Cardiac fibroblast (primary cell): Measurements from ENCODE around the gene SLC12A3.

Experiments used
- DNase-seq, 2 donors: peaks; one replicate each; pipeline versions ENCODE4 v3.0.0 to v3.0.0-alpha.2; 2010; ENCODE audit warnings: low read depth in 2 of 2
- H3K4me3 ChIP-seq, 2 donors: replicated peaks in 1 of 2; 1 replicate in 1 of 2; 2 replicates in 1 of 2; pipeline ENCODE4 v1.5.1; 2011; ENCODE audit warnings: low read depth in 2 of 2, low read length in 2 of 2, mild to moderate bottlenecking in 2 of 2, moderate library complexity in 1 of 2
- TF ChIP-seq, protein P1 (sequence below): IDR thresholded peaks from one replicate; pipeline ENCODE4 v1.5.1; 2011; ENCODE audit warnings: low read depth, mild to moderate bottlenecking, low read length, inconsistent platforms

SLC12A3 gene

GRCh38 chr16:56860226-56861020 is 4.6 kb upstream of the SLC12A3 start:
- H3K4me3 ChIP-seq = no peak overlapping the region
- DNase-seq = no peak
- TF ChIP-seq, protein P1, sequence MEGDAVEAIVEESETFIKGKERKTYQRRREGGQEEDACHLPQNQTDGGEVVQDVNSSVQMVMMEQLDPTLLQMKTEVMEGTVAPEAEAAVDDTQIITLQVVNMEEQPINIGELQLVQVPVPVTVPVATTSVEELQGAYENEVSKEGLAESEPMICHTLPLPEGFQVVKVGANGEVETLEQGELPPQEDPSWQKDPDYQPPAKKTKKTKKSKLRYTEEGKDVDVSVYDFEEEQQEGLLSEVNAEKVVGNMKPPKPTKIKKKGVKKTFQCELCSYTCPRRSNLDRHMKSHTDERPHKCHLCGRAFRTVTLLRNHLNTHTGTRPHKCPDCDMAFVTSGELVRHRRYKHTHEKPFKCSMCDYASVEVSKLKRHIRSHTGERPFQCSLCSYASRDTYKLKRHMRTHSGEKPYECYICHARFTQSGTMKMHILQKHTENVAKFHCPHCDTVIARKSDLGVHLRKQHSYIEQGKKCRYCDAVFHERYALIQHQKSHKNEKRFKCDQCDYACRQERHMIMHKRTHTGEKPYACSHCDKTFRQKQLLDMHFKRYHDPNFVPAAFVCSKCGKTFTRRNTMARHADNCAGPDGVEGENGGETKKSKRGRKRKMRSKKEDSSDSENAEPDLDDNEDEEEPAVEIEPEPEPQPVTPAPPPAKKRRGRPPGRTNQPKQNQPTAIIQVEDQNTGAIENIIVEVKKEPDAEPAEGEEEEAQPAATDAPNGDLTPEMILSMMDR = no peak

- peak in 1 of 2 donors; percentile 23 for DNase-seq
- TF ChIP-seq, protein P1 = no peak
- no peak overlapping the region for H3K4me3 ChIP-seq
Measured at GRCh38 chr16:56861092-56861610, 3.9 kb upstream of the SLC12A3 start.

DNA sequence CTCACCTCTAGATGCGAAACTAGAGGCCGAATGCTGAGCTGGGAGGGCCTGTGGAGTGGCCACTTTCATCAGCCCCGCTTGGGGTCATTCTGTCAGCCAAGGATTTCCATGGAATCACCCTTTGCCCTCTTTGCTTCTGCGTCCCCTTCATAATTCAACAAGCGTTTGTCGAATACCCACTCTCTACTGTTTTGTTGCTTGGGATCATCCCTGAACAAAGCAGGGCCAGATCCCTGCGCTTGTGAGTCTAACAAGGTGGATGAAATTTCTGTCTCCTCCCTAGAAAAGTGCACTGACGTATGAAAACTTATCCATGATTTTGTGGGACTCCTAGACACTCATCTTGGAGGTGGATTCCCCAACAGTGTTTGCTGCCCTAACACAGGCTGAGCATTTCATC is 3.3 kb upstream of the SLC12A3 start:
- TF ChIP-seq, protein P1 = no peak

DNA sequence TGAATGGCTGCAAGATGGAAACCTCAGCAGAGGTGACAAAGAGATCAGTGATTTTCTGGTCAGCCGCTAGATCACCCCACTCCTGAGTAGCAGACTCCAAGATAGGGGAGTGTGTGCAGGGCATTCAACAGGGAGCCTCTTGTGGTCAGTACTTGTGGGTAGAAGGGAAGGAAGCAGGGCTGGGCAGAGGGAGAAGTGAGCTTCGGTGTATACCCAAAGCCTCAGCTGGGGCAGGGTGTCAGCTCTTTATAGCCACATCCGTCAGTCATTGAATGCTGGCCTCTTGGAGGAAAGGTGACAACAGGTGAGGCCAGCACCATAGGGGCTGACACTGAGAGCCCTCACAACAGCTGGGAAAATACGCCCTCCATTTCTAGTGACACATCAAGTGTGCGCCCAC is 2.2 kb upstream of the SLC12A3 start:
- no peak overlapping the region for H3K4me3 ChIP-seq
- DNase-seq = no peak
- TF ChIP-seq, protein P1 = no peak

More for the DNA sequence above, 3.3 kb upstream of the SLC12A3 start:
- H3K4me3 ChIP-seq = no peak overlapping the region
- DNase-seq = no peak

GRCh38 chr16:56865394-56866062 is 521 bp downstream of the SLC12A3 start:
- no peak overlapping the region for H3K4me3 ChIP-seq
- TF ChIP-seq, protein P1 = no peak
- no peak for DNase-seq

DNA sequence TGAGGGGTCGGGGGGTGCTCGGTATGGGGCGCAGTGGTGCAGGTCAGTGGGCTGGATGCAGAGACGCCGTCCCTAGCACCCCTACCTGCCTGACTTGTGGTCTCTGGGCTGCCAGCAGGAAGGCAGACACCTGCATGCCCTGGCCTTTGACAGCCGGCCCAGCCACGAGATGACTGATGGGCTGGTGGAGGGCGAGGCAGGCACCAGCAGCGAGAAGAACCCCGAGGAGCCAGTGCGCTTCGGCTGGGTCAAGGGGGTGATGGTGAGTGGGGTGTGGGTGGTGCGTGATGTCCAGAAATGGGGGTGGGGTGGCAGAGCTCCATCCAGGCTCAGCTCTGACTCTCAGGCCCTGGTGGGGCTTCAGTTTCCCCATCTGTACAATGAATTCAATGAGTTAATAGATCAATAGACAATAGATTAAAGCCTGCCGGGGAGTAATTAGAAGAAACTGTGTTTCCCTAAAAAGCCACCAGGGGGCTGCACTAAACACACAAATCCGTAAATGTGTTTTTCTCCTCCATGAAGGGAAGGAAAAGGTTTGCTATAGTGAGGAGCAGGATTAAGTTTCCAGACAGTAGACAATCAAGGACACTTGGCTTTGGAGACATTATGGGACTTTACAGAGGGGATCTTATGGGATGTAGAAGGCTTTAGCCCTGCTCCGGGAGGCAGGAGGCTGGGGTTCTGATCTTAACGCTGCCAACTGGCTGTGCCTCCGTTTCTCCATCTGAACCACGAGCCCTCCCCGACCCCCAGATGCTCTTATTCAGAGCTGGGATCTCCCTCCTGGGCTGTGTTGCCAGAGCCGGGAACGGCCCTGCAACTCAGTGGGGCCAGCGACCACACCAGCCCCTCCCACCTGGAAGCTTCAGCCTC is 2.2 kb downstream of the SLC12A3 start:
- TF ChIP-seq, protein P1 = peak; percentile 67
- peak; percentile 84 to 85 for DNase-seq
- H3K4me3 ChIP-seq = no peak overlapping the region
